HepG2 (cell line): Measurements from ENCODE around the gene ADM. TPM values are rescaled to one million over a fixed set of nuclear protein-coding genes. Genes with fewer than 3 reads are reported as not detected.

Experiments
- ATF7-NPFF ChIP-seq: sonication (generic); formaldehyde crosslinking; IDR thresholded peaks from 2 replicates; pipeline ENCODE4 v1.8.1; 2023; ENCODE audit warnings: mild to moderate bottlenecking, low read depth, missing genetic modification reagents, moderate library complexity
- BORCS8-MEF2B ChIP-seq: sonication (generic); formaldehyde crosslinking; IDR thresholded peaks from 2 replicates; pipeline ENCODE4 v1.8.0; 2022; ENCODE audit warnings: mild to moderate bottlenecking, missing genetic modification reagents
- CENPT ChIP-seq: sonication (generic); formaldehyde crosslinking; IDR thresholded peaks from 2 replicates; pipeline ENCODE4 v1.8.0; 2022; ENCODE audit warnings: low read depth, mild to moderate bottlenecking, moderate library complexity, missing genetic modification reagents
- ELF3 ChIP-seq: IDR thresholded peaks from 2 replicates; pipeline ENCODE4 v1.6.1; 2016; ENCODE audit warnings: missing genetic modification reagents, missing compliant biosample characterization
- GZF1 ChIP-seq: sonication (generic); formaldehyde crosslinking; IDR thresholded peaks from 2 replicates; pipeline ENCODE4 v1.5.1; 2020; ENCODE audit warnings: mild to moderate bottlenecking, missing genetic modification reagents
- HCFC1 ChIP-seq: fragments of 150-350 bp; IDR thresholded peaks from 2 replicates; pipeline ENCODE4 v1.6.1; 2014; ENCODE audit warnings: low read depth, low read length
- HDAC2 ChIP-seq: sonication (generic); formaldehyde crosslinking; IDR thresholded peaks from 2 replicates; pipeline ENCODE4 v1.4.0; 2020; ENCODE audit warnings: missing genetic modification reagents
- HNF4A ChIP-seq: sonication (generic); formaldehyde crosslinking; IDR thresholded peaks from 2 replicates; pipeline ENCODE4 v1.4.0; 2020; ENCODE audit warnings: missing genetic modification reagents
- HOXA3 ChIP-seq: sonication (generic); formaldehyde crosslinking; IDR thresholded peaks from 2 replicates; pipeline ENCODE4 v1.5.0; 2020; ENCODE audit warnings: missing genetic modification reagents
- MIER3 ChIP-seq: IDR thresholded peaks from 2 replicates; pipeline ENCODE4 v1.6.1; 2016; ENCODE audit warnings: missing compliant biosample characterization, borderline replicate concordance
- NFE2 ChIP-seq: sonication (generic); formaldehyde crosslinking; IDR thresholded peaks from 2 replicates; pipeline ENCODE4 v1.4.0; 2020; ENCODE audit warnings: missing genetic modification reagents
- ZC3H13 ChIP-seq: sonication (generic); formaldehyde crosslinking; IDR thresholded peaks from 2 replicates; pipeline ENCODE4 v1.8.1; 2023; ENCODE audit warnings: mild to moderate bottlenecking, missing genetic modification reagents, moderate library complexity
- ZNF354B ChIP-seq: sonication (generic); formaldehyde crosslinking; IDR thresholded peaks from 2 replicates; pipeline ENCODE4 v1.8.0; 2022; ENCODE audit warnings: mild to moderate bottlenecking, missing genetic modification reagents
- ZNF790 ChIP-seq: sonication (generic); formaldehyde crosslinking; IDR thresholded peaks from 2 replicates; pipeline ENCODE4 v1.8.0; 2022; ENCODE audit warnings: missing genetic modification reagents, mild to moderate bottlenecking, borderline replicate concordance
- ZNF850 ChIP-seq: sonication (generic); formaldehyde crosslinking; conservative IDR thresholded peaks from 2 replicates; pipeline ENCODE4 v1.9.0; 2021; ENCODE audit warnings: mild to moderate bottlenecking, missing genetic modification reagents
- ZSCAN9 ChIP-seq: IDR thresholded peaks from 2 replicates; pipeline ENCODE4 v1.6.1; 2016; ENCODE audit warnings: borderline replicate concordance
- polyA plus RNA-seq, 8 experiments: library from polyadenylated mRNA; depleted of rRNA in 3 of 8; stranded (reverse) in 7 of 8; unstranded in 1 of 8; fragments of >200 nt; fragmentation: Illumina TruSeq in 4 of 8; extraction: Trizol in 4 of 8; gene quantifications; 2 replicates each; pipeline versions ENCODE4 v1.2.1 to v1.2.3, GENCODE V29; 2011 to 2016; ENCODE audit warnings: low read depth in 4 of 8, missing spikeins in 1 of 8, mixed read lengths in 1 of 8; ENCODE audit not compliant: insufficient read depth in 1 of 8
- total RNA-seq, 5 experiments: library from RNA; depleted of rRNA; stranded (reverse); fragments of >200 nt; fragmentation: Illumina TruSeq; extraction: Trizol; gene quantifications; 2 replicates each; pipeline ENCODE4 v1.2.3, GENCODE V29; 2016; ENCODE audit warnings: low read depth in 1 of 5
- TF ChIP-seq, protein P1 (sequence below): sonication (generic); formaldehyde crosslinking; IDR thresholded peaks from 2 replicates; pipeline ENCODE4 v1.4.0; 2020; ENCODE audit warnings: mild to moderate bottlenecking, missing genetic modification reagents
- TF ChIP-seq, protein P2 (sequence below): sonication (generic); formaldehyde crosslinking; IDR thresholded peaks from 2 replicates; pipeline ENCODE4 v1.5.0; 2020; ENCODE audit warnings: missing genetic modification reagents
- TF ChIP-seq, protein P3 (sequence below): fragments of 450-650 bp; IDR thresholded peaks from 2 replicates; pipeline ENCODE4 v1.6.1; 2016
- TF ChIP-seq, protein P4 (sequence below): sonication (generic); formaldehyde crosslinking; IDR thresholded peaks from 2 replicates; pipeline ENCODE4 v1.5.1; 2020; ENCODE audit warnings: mild to moderate bottlenecking, missing genetic modification reagents, moderate library complexity
- TF ChIP-seq, protein P5 (sequence below): sonication (generic); formaldehyde crosslinking; IDR thresholded peaks from 2 replicates; pipeline ENCODE4 v1.5.1; 2020; ENCODE audit warnings: mild to moderate bottlenecking, missing genetic modification reagents, borderline replicate concordance
- TF ChIP-seq, protein P6 (sequence below): IDR thresholded peaks from 2 replicates; pipeline ENCODE4 v1.6.1; 2012; ENCODE audit warnings: inconsistent platforms

ADM gene
- total and polyA plus RNA-seq, 2 of the 13 experiments (the other 11 are each of a cell fraction or from before 2014, with no cell fraction given) = 10.7 to 26.1 TPM

DNA sequence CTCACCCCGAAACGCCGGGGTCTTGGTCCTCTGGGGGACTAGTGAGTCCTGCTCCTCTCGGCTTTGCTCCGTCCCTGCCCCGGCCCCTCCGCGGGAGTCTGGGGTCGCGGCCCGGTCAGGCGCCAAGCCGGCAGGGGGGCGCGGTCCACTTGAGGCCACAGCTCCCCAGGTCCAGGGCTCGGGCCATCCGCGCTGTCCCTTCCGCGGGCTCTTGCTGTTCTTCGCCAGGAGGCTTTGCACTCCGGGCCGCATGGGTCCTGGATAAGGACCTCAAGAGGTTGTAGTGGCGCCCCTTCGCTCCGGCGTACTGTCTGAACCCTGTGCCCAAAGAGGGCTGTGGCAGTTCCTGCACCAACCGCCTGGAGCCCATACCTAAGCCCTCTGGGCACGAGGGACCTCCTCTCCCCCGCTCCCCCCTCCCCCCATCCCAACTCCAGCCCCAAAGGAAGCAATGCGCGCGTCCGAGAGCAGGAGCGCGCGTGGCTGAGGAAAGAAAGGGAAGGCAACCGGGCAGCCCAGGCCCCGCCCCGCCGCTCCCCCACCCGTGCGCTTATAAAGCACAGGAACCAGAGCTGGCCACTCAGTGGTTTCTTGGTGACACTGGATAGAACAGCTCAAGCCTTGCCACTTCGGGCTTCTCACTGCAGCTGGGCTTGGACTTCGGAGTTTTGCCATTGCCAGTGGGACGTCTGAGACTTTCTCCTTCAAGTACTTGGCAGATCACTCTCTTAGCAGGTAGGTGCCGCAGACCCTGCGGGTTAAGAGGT is at the start of gene ADM (continued):
- TF ChIP-seq ZNF790 (CRISPR knock-in tag) = peak; percentile 62; the same call in 1 of the 2 replicates
- TF ChIP-seq HCFC1 = no peak
- 0 out of 2 replicates have a peak, but pooled peaks have one; percentile 55 for TF ChIP-seq GZF1 (CRISPR knock-in tag)
- TF ChIP-seq ZC3H13 (CRISPR knock-in tag) = 0 out of 2 replicates have a peak, but pooled peaks have one; percentile 14
- TF ChIP-seq, protein P1, sequence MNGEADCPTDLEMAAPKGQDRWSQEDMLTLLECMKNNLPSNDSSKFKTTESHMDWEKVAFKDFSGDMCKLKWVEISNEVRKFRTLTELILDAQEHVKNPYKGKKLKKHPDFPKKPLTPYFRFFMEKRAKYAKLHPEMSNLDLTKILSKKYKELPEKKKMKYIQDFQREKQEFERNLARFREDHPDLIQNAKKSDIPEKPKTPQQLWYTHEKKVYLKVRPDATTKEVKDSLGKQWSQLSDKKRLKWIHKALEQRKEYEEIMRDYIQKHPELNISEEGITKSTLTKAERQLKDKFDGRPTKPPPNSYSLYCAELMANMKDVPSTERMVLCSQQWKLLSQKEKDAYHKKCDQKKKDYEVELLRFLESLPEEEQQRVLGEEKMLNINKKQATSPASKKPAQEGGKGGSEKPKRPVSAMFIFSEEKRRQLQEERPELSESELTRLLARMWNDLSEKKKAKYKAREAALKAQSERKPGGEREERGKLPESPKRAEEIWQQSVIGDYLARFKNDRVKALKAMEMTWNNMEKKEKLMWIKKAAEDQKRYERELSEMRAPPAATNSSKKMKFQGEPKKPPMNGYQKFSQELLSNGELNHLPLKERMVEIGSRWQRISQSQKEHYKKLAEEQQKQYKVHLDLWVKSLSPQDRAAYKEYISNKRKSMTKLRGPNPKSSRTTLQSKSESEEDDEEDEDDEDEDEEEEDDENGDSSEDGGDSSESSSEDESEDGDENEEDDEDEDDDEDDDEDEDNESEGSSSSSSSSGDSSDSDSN (CRISPR knock-in tag) = peak; percentile 89
- TF ChIP-seq NFE2 = no peak
- peak; percentile 48 for TF ChIP-seq HDAC2 (CRISPR knock-in tag)
- TF ChIP-seq, protein P2, sequence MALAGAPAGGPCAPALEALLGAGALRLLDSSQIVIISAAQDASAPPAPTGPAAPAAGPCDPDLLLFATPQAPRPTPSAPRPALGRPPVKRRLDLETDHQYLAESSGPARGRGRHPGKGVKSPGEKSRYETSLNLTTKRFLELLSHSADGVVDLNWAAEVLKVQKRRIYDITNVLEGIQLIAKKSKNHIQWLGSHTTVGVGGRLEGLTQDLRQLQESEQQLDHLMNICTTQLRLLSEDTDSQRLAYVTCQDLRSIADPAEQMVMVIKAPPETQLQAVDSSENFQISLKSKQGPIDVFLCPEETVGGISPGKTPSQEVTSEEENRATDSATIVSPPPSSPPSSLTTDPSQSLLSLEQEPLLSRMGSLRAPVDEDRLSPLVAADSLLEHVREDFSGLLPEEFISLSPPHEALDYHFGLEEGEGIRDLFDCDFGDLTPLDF (CRISPR knock-in tag) = 0 out of 2 replicates have a peak, but pooled peaks have one; percentile 35
- no peak for TF ChIP-seq CENPT (CRISPR knock-in tag)
- peak; percentile 87 for TF ChIP-seq ZNF850 (CRISPR knock-in tag)
- TF ChIP-seq ZNF354B (CRISPR knock-in tag) = no peak
- 0 out of 2 replicates have a peak, but pooled peaks have one; percentile 62 for TF ChIP-seq ATF7-NPFF (CRISPR knock-in tag)
- TF ChIP-seq, protein P3, sequence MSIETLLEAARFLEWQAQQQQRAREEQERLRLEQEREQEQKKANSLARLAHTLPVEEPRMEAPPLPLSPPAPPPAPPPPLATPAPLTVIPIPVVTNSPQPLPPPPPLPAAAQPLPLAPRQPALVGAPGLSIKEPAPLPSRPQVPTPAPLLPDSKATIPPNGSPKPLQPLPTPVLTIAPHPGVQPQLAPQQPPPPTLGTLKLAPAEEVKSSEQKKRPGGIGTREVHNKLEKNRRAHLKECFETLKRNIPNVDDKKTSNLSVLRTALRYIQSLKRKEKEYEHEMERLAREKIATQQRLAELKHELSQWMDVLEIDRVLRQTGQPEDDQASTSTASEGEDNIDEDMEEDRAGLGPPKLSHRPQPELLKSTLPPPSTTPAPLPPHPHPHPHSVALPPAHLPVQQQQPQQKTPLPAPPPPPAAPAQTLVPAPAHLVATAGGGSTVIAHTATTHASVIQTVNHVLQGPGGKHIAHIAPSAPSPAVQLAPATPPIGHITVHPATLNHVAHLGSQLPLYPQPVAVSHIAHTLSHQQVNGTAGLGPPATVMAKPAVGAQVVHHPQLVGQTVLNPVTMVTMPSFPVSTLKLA = peak; percentile 52; the same call in 1 of the 2 replicates
- peak; percentile 63 for TF ChIP-seq HOXA3 (CRISPR knock-in tag)
- TF ChIP-seq MIER3 (CRISPR knock-in tag) = peak; percentile 33; the same call in 1 of the 2 replicates
- TF ChIP-seq, protein P4, sequence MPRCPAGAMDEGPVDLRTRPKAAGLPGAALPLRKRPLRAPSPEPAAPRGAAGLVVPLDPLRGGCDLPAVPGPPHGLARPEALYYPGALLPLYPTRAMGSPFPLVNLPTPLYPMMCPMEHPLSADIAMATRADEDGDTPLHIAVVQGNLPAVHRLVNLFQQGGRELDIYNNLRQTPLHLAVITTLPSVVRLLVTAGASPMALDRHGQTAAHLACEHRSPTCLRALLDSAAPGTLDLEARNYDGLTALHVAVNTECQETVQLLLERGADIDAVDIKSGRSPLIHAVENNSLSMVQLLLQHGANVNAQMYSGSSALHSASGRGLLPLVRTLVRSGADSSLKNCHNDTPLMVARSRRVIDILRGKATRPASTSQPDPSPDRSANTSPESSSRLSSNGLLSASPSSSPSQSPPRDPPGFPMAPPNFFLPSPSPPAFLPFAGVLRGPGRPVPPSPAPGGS = peak; percentile 52; the same call in 1 of the 2 replicates
- TF ChIP-seq BORCS8-MEF2B = peak; percentile 57; the same call in 1 of the 2 replicates
- peak; percentile 23; the same call in 1 of the 2 replicates for TF ChIP-seq ELF3 (CRISPR knock-in tag)
- TF ChIP-seq, protein P5, sequence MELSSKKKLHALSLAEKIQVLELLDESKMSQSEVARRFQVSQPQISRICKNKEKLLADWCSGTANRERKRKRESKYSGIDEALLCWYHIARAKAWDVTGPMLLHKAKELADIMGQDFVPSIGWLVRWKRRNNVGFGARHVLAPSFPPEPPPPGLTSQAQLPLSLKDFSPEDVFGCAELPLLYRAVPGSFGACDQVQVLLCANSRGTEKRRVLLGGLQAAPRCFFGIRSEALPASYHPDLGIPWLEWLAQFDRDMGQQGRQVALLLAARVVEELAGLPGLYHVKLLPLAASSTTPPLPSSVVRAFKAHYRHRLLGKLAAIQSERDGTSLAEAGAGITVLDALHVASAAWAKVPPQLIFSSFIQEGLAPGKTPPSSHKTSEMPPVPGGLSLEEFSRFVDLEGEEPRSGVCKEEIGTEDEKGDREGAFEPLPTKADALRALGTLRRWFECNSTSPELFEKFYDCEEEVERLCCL = no peak
- peak; percentile 71; the same call in 1 of the 2 replicates for TF ChIP-seq ZSCAN9 (CRISPR knock-in tag)
- peak; percentile 25; the same call in 1 of the 2 replicates for TF ChIP-seq HNF4A (CRISPR knock-in tag)
- TF ChIP-seq, protein P6, sequence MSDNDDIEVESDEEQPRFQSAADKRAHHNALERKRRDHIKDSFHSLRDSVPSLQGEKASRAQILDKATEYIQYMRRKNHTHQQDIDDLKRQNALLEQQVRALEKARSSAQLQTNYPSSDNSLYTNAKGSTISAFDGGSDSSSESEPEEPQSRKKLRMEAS = peak; percentile 60; the same call in 1 of the 2 replicates
